ENCODE measurements around the gene RASA3.

Gene RASA3

DNA sequence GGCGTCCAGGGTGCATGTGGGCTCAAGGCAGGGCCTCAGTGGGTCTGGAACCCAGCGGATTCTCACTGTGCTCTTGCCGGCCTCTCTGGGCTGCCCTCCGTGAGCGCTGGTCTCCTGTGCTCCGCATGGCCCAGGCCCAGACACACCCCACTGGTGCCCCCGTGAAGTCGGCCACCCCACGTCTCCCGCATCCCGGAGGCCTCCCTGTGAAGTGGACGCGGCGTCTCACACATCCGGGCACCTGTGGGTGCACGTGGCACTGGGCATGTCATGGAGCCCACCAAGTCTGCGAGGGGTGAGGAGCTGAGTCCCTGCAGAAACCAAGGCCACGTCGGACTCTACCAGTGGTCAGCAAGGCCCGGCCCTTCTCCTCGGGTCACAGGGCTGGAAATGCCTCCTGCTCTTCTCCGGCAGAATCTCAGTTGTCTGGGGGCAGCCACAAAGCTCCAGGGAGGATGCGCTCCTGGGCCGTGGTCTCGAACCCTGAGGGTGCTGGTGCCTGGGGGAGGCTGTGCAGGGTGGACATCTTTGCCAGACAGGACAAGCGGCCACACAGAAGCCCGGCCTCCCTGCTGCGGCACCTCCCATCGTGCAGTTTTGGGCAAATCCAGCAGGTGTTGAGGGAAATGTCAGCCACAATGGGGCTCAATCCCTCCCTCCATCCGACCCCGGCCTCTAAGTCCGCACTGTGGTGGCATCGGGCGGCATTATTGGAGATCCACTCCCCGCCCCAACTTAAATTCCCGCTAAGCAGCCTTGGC, 160.8 kb downstream of the RASA3 start:
- Histone ChIP-seq H3K27ac (no peak overlapping the region), H3K4me2 (no peak overlapping the region), H4K20me1 (peaks cover 28% of the 10 kb centered on the region), H3K4me1 (no peaks in the 10 kb centered on the region), H3K9ac (no peak overlapping the region), H3K4me3 (no peak overlapping the region), H3K27me3 (no peaks in the 10 kb centered on the region), H3K36me3 (peaks cover 66% of the 10 kb centered on the region), H3K9me3 (peaks cover 5% of the 10 kb centered on the region; the same call in 1 of the 2 replicates)
- TF ChIP-seq Cebpa-rat (IDR thresholded peaks at IDR 0.05): no peak

DNA sequence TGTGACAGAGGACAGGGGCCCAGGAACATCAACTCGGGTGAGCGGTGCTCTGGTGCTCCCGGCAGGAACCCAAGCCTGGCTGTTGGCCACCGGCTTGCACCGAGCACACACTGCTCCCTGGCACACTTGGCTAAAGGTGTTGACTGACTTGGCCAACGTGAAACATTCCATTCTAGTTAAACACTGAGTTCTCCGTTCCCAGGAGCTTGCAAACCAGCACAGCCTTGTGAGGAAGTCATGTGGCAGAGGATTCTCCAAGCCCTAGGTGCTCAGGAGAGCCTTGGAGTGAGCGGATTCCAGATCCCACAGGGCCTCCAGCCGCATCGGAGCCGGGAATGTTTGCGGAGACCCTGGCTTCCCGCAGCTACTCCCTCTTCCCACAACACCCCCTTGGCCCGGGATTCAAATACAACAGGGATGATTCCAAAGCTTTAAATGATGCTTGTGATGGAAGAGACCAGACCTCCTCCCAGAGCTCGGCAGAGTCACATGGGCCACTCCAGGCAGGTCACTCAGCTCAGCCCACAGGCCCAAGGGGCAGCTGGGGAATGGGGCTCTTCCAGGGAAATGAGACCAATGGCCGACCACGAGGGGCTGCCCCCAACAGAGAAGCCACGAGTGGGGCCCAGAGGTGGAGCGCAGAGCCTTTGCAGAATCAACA, 161.5 kb downstream of the RASA3 start:
- no peak overlapping the region for H3K4me2 ChIP-seq
- H3K9me3 ChIP-seq: peaks cover 6% of the 10 kb centered on the region; the same call in 1 of the 2 replicates
- no peaks in the 10 kb centered on the region for H3K4me1 ChIP-seq
- no peak overlapping the region for H3K4me3 ChIP-seq
- no peak for TF ChIP-seq Cebpa-rat (IDR thresholded peaks at IDR 0.05)
- no peak overlapping the region for H3K9ac ChIP-seq
- peaks cover 25% of the 10 kb centered on the region for H4K20me1 ChIP-seq
- H3K36me3 ChIP-seq: peaks cover 63% of the 10 kb centered on the region
- H3K27ac ChIP-seq: no peak overlapping the region
- no peaks in the 10 kb centered on the region for H3K27me3 ChIP-seq

DNA sequence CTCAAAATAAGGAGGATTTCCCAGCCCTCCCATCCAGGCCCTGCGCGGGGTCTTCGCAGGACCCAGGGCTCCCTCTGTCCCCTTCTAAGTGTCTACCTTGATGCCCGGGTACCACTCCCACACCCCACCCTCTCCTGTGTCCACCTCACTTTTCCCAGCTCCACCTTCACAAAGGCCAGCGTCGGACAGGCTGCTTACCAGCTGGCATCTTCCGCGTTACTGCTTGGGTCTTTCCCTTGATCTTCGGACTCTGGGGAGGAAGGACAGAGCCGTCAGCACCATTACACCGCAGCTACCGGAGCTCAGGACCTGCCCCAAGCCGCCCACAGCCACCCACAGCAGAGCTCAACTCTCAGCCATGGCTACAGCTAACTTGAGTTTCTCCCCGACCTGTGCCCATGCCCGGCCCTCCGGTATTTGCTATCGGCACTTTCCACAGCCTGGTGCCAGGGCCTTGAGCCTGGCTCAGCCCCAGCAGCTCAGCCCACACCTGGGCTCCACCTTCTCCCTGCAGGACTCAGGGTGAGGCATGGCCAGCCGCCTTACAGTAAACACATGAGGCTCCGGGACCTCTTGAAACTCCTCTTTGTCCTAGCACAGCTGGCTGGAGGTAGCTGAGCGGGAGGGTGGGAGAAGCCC, 162.3 kb downstream of the RASA3 start:
- Histone ChIP-seq H3K4me1 (no peaks in the 10 kb centered on the region), H3K27me3 (no peaks in the 10 kb centered on the region), H3K36me3 (peaks cover 55% of the 10 kb centered on the region), H3K9ac (no peak overlapping the region), H4K20me1 (peaks cover 18% of the 10 kb centered on the region; the same call in 1 of the 2 replicates), H3K4me2 (no peak overlapping the region), H3K9me3 (peaks cover 6% of the 10 kb centered on the region; the same call in 1 of the 2 replicates), H3K27ac (no peak overlapping the region), H3K4me3 (no peak overlapping the region)
- TF ChIP-seq Cebpa-rat (IDR thresholded peaks at IDR 0.05): no peak

- Histone ChIP-seq H3K9me3 (peaks cover 6% of the 10 kb centered on the region; the same call in 1 of the 2 replicates), H4K20me1 (peaks cover 18% of the 10 kb centered on the region; the same call in 1 of the 2 replicates), H3K36me3 (peaks cover 48% of the 10 kb centered on the region), H3K4me1 (no peaks in the 10 kb centered on the region), H3K4me3 (no peak overlapping the region), H3K27ac (no peak overlapping the region), H3K9ac (no peak overlapping the region), H3K4me2 (no peak overlapping the region), H3K27me3 (no peaks in the 10 kb centered on the region)
- no peak for TF ChIP-seq Cebpa-rat (IDR thresholded peaks at IDR 0.05)
These were observed 163.0 kb downstream of the RASA3 start for GRCh38 chr13:113969311-113969972.

DNA sequence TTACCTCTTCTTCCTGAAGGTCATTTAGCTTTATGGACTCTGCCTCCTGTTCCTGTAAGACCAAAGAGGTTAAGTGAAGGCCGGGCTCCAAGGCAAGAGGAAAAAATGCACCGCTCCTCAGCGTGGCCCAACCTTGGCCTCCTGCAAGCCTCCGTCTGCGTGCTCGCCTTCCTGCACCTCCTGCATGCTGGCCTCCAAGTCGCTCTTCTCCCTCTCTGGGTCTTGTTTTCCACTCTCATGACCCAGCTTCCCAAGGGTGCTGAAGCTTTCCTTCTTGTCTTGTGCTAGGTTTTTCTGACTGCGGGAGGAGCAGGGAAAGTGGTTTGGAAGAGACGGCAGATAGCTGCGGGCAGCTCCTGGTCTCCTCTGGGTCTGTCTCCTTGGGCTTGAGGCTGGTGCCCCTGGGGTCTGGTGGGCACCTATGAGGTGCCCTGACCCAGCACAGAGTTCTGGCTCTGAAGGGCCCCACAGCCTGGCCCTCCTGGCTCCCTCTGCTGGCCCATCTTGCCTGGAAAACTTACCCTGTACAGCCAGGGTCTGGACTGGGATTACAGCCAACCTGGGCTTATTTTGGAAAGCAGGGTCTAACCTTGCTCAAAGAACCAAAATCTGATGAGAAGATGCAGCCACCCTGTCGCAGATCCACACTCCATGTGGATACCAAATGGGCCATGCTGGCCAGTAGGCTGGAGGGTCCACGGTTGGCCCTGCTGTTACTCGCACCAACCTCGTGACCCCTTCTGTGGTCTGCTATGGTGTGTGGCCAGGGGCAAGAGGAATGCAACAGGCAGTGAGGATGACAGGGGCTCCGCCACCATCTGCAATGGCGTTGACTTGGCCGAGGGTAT, 163.7 kb downstream of the RASA3 start:
- Histone ChIP-seq H3K4me1 (no peaks in the 10 kb centered on the region), H4K20me1 (peaks cover 15% of the 10 kb centered on the region; the same call in 1 of the 2 replicates), H3K4me2 (no peak overlapping the region), H3K27me3 (no peaks in the 10 kb centered on the region), H3K9ac (no peak overlapping the region), H3K27ac (no peak overlapping the region), H3K4me3 (no peak overlapping the region), H3K36me3 (peaks cover 44% of the 10 kb centered on the region), H3K9me3 (peaks cover 6% of the 10 kb centered on the region; the same call in 1 of the 2 replicates)
- no peak for TF ChIP-seq Cebpa-rat (IDR thresholded peaks at IDR 0.05)

GRCh38 chr13:113967729-113968462, 164.5 kb downstream of the RASA3 start:
- Histone ChIP-seq H3K4me2 (no peak overlapping the region), H4K20me1 (peaks cover 8% of the 10 kb centered on the region; the same call in 1 of the 2 replicates), H3K27me3 (no peaks in the 10 kb centered on the region), H3K9ac (no peak overlapping the region), H3K4me3 (no peak overlapping the region), H3K36me3 (peaks cover 36% of the 10 kb centered on the region; the same call in 1 of the 2 replicates), H3K4me1 (no peaks in the 10 kb centered on the region), H3K9me3 (peaks cover 12% of the 10 kb centered on the region), H3K27ac (no peak overlapping the region)
- no peak for TF ChIP-seq Cebpa-rat (IDR thresholded peaks at IDR 0.05)

DNA sequence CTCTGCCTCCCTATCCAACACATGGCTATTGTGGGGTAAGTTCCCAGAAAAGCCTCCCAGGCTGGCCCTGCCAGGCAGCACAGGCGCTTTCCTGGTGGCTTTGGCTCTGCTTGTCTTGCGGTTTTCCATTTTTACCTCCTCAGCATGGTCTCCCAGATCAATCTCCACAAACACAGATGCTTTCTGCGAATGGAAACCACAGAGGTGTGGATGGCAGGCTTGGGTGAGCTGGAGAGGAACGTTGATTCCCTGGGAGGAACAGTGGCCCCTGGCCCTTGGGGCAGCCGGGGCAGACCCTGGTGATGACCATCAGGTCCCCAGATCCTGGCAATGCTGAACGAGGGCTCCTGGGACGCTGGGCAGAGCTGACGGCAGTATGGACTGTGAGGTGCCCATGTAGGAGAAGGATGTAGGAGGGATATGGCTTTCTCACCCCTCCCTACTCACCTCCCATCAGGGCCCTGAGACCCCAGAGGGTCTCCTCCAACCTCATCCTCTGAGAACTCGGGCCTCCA, 165.2 kb downstream of the RASA3 start:
- H3K9ac ChIP-seq: no peak overlapping the region
- no peak overlapping the region for H3K4me3 ChIP-seq
- H3K9me3 ChIP-seq: peaks cover 18% of the 10 kb centered on the region
- 0 out of 2 replicates have a peak, but pooled peaks cover 1% of the 10 kb centered on the region for H4K20me1 ChIP-seq
- no peaks in the 10 kb centered on the region for H3K27me3 ChIP-seq
- H3K27ac ChIP-seq: no peak overlapping the region
- no peaks in the 10 kb centered on the region for H3K4me1 ChIP-seq
- no peak overlapping the region for H3K4me2 ChIP-seq
- H3K36me3 ChIP-seq: peaks cover 29% of the 10 kb centered on the region; the same call in 1 of the 2 replicates
- TF ChIP-seq Cebpa-rat (IDR thresholded peaks at IDR 0.05): no peak
